HG02763 (cell line): Measurements from ENCODE around the gene FUCA2.
"Not testable (repeated sequence)": the region's sequence is repeated elsewhere in the genome, so short reads cannot be mapped to it uniquely, and the experiment has no call there.

Experiments used
- ATAC-seq: cut with Tn5 transposase; IDR thresholded peaks from one replicate; pipeline ENCODE4 v1.9.1; 2021; ENCODE audit warnings: mild to moderate bottlenecking, moderate library complexity; ENCODE audit not compliant: unreplicated experiment

The FUCA2 gene

DNA sequence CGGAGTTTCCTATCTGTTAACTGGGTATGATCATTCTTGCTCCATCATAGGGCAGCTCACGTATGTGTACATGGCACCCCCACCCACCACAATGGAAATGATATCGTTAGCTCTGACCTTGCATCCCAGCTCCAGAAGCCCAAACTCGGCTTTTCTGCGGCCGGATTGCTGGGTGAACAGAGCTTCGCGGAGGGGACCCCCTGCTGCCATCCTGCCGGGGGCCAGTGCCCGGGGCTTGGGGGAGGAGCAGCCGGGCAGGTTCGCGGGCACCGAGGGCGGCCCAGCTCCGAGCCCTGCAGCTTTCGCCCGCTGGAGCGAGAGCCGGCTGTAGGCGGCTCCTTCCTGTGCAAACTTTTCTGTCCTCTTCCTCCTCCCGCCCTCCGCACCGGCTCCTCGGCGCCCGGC is 24.9 kb upstream of the FUCA2 start:
- ATAC-seq, result peak; percentile 73

DNA sequence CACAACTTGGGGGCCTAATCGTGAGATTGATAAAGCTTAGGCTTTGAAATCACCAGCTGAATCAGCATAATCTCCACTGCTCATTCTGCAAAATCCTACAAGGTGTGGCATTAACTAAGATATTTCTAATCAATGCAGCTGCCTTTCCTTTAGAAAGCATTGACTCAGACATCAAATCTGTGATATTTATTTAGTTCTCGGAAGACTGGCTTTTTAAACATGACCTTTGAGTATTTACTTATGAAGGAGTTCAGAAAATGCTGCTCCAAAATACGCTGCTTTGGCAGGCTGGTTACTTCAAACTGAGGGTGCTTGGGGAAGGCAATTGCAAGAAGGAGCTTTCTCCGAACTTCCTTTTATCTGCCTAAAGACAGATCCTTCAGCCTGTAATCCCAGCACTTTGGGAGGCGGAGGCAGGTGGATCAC is 23.7 kb upstream of the FUCA2 start:
- no peak for ATAC-seq

DNA sequence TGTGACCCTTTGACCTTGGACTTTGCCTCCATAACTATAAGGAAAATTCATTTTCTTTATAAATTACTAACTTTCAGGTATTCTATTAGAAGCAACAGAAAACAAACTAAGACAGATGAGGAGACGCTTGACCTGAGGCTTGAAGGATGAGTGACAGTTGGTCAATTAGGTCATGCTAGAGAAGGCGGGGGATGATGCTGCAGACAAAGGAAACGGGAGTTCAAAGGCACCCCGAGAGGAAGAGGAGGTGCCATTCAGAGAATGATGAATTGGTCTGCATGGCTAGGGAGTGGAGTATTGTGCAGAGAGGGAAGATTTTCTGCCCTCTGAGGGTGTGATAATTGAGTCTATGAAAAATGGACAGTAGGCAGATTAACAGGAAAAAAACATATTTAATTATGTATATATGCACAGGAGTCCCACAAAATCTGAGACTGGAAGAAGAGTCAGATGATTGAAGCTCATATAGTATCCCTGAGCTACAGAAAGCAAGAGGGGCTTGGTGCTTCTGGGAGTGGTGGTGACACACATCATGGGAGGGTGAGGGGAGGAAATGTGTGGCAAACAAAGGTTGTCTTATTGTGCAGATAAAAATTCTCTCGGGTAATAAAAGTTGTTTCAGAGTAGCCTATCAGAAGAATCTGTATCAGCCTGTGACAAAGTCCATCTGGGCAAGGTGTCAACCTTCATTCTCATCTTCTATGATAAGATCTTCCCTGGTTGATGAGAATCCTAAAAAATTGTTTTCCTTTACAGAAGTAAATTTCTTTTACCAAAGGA is 20.4 kb upstream of the FUCA2 start:
- ATAC-seq, result no peak

DNA sequence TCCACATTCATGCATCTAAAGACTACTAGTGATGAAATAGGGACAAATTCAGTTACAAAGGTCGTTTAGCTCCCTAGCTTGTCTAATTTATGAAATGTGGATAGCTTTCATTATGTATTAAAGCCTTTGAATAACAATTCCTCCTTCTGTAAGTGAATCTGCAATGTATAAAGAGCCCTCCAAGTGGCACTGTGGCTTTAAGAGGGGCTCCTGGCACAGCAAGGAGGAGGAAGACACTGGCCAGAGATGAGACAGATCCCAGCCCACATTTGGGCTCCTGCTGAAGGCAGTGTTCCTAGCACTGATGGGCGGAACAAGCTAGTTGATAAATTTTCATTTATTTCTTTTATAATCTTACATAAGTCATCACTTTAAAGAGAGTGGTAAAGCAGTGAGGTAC is 17.6 kb upstream of the FUCA2 start:
- ATAC-seq, result no peak

DNA sequence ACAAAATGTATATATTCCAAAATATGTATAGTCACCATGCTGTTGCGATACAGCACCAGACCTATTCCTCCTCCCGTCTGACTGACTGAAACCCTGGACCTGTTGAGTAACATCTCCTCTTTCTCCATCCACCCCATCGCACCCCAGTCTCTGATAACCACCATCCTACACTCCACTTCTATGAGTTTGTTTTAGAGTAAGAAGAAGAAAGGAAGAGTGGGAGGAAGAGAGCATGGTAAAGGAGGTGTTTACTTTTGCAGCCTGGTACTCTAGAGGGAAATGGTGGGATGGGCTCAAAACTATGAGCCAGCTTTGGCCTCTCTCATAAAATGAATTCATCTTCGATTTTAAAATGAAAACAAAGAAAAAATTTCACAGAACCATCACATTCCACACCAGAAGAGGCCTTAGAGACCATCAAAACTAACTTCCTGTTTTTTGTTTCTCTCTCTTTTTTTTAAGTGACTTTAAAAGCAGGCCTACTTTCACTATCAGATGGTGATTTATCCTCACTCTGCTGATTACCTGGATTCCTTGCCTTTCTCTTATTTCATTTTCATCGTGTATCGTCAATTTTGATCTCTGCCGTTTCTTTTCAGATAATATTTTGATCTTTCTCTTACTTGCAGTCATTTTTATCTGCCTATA is 16.8 kb upstream of the FUCA2 start:
- ATAC-seq, result no peak

DNA sequence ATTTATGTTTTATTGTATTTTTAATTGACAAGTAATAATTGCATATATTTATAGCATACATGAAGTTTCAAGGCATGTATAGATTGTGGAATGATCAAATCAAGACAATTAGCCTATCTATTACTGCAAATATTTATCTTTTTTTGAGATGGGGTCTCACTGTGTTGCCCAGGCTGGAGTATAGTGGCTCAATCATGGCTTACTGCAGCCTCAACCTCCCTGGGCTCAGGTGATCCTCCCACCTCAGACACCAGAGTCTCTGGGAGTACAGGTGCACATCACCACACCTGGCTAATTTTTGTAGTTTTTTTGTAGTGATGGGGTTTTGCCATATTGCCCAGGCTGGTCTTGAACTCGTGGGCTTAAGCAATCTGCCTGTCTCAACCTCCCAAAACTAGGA is 16.2 kb upstream of the FUCA2 start:
- ATAC-seq, result no peak

DNA sequence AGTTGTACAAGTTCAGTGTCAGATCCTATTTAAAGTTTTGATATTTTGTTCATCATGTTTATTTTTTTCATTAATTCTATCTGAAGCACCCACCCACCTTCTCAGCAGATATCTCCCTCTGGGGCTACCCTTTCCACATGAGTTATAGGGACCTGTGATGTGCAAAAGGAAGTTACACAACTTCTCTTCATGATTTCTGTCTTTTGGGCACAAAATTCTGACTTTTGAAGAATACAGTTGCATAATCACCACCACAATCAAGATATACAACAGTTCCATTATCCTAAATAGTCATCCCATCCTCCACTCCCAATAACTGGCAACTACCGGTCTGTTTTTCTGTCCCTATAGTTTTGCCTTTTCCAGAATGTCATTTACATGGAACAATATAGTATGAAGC is 13.8 kb upstream of the FUCA2 start:
- no peak for ATAC-seq

DNA sequence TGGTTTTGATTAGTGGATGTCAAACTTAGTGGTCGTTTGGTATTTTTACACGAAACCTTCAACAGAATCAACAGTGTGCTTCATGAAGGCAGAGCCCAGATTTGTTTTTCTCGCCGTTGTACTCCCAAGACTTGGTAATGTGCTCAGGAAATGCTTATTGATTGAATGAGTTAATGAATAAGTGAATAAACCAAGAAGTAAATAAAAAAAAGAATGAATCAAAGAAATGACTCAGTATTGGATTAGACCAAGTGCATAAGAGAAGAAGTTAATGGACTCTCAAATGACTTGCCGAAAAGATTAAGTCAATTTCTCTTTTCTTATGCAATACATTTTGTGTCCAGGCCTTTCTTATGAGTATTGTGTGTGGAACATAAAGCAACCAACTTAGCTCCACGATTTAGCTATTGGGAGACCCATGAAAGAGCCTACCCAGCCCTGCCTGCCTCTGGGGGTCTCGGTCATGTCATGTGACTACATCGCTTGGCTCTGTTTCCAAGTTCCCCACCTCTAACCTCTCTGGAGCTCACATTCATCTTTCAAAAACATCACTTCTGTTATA is 10.6 kb upstream of the FUCA2 start:
- ATAC-seq, result no peak

DNA sequence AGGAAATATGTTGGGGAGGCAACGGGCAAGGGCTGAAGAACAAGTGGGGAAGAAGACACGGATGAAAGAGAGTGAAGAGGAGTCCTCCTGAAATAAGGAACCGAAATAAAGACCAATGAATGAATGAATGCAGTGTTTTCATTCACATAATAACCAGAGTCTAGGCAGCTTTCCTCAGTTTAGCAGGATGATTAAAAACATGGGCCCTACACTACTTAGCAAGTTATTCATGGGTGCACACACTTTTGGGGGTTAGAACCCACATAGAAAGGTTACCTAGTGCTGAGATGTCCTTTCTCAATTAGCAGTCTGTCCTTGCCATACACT is 5.9 kb upstream of the FUCA2 start:
- no peak for ATAC-seq

DNA sequence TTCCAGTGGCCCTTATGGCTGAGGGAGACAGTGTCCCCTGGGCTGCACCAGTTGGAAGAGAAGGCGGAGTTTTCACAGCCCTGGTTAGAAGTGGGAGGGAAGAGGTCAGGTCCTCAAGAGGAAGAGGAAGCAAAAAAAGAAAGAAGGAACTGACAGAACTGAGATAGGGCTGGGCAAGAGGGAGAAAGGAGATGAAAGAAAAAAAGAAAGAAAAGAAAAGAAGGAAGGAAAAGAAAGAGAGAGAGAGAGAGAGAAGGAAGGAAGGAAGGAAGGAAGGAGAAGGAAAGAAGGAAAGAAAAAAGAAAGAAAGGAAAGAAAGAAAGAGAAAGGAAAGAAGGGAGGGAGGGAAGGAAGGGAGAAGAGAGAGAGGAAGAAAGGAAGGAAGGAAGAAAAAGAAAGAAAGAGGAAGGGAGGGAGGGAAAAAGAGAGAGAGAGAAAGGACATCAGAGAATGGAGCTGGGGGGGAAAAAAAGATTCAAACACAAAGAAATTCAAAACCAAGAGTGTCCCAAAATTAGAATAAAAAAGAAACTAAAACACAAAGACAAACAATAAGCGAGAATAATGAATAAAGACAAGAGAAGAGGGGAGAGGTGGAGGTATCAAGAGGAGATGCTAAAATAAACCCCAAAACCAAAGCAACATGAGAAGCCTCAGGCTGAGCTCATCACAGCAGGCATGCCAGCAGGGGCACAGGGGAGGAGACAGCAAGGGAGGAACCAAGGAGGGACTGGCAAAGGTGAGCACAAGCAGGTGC is 5.3 kb upstream of the FUCA2 start:
- ATAC-seq, result no peak

DNA sequence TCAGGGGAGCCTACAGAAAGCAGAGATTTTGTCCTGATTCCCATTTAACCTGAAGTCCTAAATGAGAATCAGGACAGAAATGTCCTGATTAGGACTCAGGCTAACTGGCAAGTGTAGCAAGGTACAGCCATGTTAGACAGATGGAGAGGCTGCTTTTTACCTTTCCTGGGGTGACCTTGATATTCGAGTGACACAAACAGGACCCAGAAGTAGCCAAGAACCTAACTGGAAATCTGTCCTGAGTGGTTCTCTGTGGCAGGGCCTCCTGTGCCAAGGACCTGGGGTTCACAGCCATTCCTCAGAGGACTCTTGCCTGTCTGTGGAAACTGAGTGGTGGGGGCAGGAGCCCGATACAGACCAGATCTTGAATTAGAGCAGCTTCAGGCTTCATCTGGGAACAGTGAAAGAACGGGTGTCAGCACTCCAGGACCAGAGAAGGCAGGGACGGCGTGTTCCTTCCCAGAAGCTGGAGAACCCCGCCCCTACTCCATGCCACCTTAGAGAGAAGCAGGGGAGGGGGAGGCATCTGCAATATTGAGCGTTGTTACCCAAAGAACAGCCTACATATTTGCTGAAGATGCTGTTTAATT is 4.3 kb upstream of the FUCA2 start:
- ATAC-seq, result no peak

DNA sequence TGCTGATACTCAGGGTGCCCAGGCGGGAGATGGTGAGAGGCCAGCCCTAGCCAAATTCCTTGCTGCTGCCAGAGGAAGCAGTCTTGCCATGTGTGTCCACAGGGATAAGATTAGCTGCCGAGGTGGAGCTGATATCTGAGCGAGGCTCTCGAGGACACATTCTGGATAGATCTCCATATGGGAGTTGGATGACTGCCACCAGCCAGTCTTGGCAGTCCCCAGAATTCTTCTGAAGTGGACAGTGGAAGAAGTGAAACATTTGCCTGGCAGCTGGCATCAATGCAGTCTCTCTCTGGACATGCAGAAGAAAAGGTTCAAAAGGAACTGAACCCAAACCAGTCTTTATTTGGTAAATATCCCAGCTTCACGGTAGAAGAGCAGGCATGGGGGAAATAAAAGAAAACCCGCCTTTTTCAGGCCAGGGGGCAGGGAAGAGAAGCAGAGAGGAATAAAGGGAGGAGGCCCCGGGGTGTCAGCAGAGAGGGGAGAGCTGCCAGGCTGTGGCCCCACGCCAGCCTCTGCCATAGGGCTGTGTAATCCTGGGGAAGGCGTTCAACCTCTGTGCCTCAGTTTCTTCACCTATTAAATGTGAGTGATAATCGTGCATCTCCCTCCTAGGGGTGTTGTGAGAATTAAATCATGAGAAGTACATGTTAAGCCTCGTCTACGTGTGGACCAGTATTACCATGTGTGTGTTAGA is 3.7 kb upstream of the FUCA2 start:
- no peak for ATAC-seq

DNA sequence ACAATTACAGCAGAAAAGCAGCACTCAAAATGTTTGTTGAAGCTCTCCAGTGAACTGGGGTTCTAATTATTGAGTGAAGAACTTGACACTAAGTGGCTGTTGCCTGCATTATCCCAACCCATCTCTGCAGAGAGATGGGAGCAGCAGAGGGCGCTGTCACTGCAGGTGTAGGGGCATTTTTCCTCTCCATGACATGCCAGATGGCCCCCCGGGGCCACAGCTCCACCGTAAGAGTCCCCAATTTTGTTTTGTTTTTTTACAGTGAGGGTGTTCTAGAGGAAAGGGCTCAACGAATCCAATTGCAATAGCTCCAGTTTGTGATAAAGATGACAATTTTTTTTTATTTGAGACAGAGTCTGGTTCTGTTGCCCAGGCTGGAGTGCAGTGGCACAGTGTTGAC is 1.9 kb upstream of the FUCA2 start:
- no peak for ATAC-seq

DNA sequence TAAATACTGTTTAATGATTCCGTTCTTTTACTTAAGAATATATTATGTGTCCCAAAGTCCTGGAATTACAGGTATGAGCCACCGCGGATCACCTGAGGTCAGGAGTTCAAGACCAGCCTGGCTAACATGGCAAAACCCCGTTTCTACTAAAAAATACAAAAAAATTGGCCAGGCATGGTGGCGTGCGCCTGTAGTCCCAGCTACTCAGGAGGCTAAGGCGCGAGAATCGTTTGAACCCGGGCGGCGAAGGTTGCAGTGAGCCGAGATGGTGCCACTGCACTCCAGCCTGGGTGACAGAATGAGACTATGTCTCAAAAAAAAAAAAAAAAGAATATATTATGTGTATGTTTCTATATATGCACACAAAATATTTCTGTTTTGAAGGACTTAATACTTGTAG is 1.2 kb downstream of the FUCA2 start:
- not testable (repeated sequence) for ATAC-seq

DNA sequence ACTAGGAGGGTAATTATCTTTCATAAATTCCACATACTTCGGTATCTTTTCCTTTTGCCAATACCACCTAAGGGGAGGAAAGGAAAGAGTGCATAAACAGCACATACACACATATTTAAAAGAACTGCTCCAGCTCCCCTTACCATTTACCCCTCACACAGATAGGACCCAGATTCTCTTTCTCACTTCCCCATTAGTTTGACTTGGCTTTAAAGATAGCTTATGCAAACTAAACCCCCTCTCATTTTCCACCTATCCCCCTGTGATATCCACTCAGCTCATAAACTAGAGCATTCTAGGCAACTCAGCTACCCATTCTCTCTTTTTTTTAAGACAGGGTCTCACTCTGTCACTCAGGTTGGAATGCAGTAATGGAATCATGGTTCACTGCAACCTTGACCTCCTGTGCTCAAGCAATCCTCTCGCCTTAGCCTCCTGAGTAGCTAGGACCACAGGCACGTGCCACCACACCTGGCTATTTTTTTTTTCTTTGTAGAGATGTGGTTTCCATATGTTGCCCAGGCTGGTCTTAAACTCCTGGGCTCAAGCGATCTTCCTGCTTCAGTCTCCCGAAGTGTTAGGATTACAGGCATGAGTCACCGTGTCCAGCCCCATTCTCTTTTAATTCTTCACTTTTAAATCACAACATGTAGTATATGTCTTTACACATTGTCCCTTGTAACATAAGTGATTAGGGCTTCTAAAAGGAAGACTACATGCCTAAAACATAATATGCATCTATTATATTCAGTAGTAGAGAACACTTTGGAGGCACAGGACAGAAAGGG is 4.0 kb downstream of the FUCA2 start:
- ATAC-seq, result peak; percentile 52

DNA sequence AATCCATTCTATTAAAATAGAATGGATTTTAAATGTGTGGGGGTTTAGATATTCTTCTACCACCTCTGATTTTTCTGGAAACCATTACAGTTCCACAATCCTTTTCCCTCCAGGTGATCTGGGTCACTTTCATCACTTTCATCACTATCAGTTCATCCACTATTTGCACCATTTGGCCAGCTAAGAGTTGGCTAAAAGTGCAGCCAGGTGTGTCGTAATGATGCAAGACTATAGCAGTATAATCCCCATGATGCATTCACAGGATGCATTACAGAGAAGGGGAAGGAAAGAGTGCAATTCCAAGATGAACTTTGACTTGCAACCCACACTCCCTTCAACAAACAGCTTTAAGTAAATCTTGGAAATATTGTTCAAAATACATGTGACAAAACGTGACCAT is 4.9 kb downstream of the FUCA2 start:
- ATAC-seq, result no peak

DNA sequence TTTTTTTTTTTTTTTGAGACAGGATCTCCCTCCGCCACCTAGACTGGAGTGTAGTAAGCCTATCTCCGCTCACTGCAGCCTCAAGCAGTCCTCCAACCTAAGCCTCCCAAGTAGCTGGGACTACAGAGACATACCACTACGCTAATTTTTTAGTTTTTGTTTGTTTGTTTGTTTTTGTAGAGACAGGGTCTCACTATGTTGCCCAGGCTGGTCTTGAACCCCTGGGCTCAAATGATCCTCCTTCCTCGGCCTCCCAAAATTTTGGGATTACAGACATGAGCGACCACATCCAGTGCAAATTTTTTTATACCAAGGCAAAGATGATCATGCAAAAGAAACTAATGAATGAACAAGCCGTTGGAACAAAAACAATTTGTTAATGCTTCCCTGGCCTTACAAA is 5.3 kb downstream of the FUCA2 start:
- no peak for ATAC-seq

DNA sequence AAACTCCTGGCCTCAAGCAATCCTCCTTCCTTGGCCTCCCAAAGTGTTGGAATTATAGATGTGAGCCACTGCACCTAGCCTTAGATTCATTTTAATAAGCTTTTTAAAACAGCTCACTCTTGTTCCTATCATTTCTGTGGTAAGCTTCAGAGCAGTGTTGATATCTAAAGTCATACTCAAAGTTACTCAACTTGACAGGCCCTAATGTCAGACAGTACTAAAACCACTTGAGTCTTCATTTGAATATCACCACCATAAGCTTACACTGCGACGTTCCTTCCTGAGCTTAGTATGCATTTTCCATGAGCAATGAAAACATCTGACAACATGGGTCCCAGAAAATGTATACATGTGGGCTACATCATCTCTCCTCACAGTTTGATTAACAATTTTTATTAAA is 6.0 kb downstream of the FUCA2 start:
- no peak for ATAC-seq

DNA sequence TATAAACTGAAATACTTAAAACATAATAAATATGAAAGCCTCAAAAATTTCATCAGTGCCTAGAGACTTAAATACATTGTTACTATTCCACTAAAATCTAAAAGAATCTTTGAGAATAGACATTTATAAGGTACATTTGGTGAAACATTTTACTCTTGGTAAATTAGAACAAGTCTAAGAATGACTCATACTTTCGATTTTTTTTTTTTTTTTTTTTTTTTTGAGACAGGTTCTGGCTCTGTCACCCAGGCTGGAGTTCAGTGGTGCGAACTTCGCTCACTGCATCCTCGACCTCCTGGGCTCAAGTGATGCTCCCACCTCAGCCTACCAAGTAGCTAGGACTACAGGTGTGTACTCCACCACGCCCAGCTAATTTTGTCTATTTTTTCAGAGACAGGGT is 6.4 kb downstream of the FUCA2 start:
- ATAC-seq, result no peak

DNA sequence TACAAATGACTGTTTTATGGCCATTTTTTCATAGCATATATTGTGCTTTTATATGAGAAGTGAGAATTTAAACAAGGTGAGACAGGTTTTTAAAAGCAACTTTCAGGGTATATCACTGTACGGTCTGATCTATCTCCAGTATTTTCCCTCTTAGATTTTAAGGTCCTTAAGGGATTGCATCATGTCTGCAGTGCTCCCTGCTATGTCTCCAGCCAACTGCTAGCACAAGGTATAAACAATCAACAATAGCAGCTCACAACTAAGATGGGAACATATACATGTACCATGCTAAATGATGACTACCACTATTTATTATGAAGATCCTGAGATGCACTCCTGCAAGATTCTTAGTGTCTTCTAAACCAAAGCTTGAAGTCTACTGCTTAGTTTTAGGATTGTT is 7.2 kb downstream of the FUCA2 start:
- no peak for ATAC-seq
